AML-193 (cell line): Measurements from ENCODE around the gene ADTRP.
"Not testable (repeated sequence)": the region's sequence is repeated elsewhere in the genome, so short reads cannot be mapped to it uniquely, and the experiment has no call there.

Experiments
- DNase-seq, 2 experiments: peaks; one replicate each; lab custom pipeline; 2025; lab: John Stamatoyannopoulos, UW

ADTRP gene

GRCh38 chr6:11803591-11803971 lies 25.0 kb upstream of the ADTRP start:
- no peak for DNase-seq

- DNase-seq, result no peak
Measured at GRCh38 chr6:11802886-11803590, 24.4 kb upstream of the ADTRP start.

- DNase-seq, result not testable (repeated sequence)
Measured at GRCh38 chr6:11800531-11800930, 21.9 kb upstream of the ADTRP start.

DNA sequence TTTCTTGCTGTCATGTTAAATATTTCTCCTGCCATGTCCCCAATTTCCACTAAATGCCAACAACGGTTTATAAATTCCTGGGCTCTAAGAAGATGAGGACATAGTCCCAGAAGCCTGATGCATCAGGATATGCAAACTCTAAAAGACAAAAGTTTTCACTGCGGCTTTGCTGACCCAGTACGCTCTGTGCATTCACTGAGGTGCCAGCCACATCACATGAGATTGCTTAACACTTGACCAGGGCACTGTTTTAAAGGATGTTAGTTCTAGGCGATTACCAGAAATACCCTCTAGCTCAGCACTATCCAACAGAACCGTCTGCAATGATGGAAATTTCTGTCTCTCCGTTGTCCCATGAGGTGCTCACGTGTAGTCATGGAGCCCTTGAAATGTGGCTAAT lies 19.9 kb upstream of the ADTRP start:
- DNase-seq, result no peak

GRCh38 chr6:11798096-11798495 lies 19.5 kb upstream of the ADTRP start:
- no peak for DNase-seq

DNA sequence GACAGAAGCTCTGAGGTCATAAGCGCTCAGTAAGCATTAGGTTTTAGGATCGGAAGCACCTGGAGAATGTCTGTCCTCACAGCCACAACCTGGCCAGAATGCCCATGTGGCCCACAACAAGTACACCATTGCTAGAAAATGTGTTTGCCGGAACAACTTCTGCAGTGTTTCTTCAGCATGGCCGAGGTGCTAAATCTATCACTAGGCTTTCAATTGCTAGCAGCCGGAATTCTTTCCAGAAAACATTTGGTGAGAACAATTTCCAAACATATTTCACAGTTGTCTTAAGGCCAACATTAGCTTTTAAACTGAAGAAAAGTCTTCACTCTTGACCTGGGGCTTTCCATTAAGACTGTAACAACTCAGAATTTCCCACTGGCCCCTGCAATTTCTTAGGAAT lies 18.2 kb upstream of the ADTRP start:
- DNase-seq, result no peak

- DNase-seq, result no peak
Measured at GRCh38 chr6:11795403-11795802, 16.8 kb upstream of the ADTRP start.

DNA sequence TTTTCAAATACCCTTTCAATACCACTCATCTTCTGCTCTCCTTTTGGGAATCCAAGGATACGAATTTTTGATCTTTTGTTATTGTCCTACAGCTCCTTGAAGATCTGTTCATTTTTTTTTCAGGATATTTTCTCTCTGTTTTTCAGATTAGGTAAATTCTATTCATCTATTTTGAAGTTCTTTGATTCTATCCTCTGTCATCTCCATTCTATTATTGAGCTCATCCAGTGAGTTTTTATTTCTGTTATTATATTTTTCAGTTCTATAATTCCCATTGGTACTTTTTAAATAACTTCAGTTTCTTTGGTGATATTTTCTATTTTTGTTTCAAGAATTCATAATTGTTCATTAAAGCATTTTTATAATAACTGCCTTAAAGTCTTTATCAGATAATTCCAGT lies 14.7 kb upstream of the ADTRP start:
- no peak for DNase-seq

GRCh38 chr6:11791354-11792107 lies 12.9 kb upstream of the ADTRP start:
- no peak for DNase-seq

DNA sequence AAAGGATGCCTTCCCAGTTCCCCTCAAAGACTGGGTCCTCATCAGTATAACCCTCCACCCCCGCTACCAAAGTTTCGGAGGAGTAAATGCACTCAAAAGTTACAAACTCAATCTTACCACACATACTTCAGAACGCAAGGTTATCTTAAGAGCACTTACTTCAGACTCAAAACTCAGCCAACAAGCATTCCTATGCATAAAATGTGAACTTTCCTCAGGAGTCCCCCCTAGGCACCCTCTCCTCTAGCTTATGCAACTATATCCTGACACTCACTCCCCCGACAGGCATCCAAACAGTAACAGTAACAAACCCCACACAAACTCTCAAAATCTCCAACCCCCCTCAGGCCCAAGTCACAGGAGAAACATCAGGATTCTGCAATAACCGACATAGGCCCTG lies 11.1 kb upstream of the ADTRP start:
- DNase-seq, result no peak

DNA sequence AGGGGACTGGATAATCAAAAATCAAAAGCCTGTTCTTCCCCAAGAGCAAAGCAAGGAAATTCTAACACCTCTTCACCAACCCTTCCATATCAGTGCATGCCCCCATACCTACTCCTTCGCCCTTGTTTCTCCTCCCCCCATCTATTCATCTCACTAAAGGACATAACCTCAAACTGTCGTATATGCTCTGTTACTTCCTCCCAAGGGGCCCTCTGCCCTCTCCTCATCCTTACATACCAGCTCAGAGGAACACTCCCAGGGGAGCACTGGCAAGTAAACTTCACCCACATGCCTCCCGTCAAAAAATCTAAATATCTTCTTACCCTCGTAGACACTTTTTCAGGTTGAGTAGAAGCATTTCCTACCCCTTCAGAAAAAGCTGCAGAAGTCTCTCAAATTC lies 9.4 kb upstream of the ADTRP start:
- no peak for DNase-seq

DNA sequence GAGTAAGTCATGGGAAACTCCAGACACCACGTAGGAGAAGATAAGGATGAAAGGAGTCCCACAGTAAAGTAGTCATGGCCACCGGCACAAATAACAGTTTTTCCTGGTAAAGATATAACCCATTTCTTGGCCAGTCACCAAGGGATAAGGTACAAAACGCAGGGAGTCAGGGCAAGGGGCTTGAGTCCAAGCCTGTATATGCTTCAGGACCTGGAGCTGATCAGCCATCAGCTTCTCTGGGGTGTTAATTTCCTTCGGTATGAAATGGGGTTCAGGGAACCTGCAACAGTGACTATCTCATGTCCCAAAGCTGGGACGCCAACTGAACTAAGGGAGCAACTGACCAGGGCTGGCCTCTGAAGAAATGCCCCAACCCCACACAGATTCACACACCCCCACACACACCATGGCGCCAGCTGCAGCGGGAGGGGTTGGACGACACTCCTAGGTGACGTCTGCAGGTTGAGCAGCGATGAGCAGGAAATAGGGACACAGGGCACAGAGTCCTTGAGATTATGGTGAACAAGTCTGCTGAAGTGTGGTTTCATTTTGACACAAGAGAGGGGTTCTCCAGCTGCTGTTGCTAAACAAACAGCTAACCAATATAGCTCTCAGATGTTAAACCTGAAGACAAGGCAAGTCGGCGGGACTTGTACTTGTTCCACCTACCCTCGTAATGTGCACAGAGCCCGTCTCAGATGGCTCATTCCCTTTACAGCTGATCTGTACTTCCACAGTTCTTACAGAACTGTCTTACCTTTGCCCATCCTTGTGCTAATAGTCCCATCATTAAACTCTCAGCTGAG lies 7.4 kb upstream of the ADTRP start:
- DNase-seq, result no peak

- DNase-seq, result no peak
Measured at GRCh38 chr6:11785415-11785773, 6.8 kb upstream of the ADTRP start.

DNA sequence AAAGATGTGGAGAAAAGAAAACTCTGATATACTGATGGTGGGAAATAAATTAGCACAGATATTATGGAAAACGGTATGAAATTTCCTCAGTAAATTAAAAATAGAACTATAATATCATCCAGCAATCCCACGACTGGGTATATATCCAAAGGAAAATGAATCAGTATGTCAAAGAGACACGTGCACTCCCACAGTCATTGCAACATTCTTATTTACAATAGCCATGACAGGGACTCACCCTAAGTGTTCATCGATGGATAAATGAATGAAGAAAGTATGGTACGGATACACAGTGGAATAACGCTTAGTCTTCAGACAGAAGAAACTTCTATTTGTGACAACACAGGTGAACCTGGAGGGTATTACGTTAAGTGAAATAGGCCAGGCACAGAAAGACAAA lies 5.7 kb upstream of the ADTRP start:
- no peak for DNase-seq

- no peak for DNase-seq
Measured at GRCh38 chr6:11783524-11784064, 5.0 kb upstream of the ADTRP start.

DNA sequence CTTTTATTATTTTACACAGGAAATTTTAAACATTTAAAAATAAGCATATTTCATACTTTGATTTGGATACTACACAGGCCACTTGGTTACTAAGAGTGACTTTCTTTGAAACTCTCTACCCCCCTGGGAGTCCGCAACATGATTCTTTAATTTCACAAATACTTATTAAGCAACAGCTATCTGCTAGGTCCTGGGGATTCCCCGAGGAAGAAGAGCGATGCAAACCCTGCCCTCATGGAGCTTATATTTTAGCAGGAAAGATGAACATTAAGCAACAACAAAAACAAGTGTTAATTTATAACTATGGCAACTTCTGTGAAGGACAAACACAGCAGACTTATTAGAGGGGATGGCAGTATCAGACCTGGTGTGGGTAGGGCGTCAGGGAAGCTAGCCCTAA lies 3.9 kb upstream of the ADTRP start:
- DNase-seq, result no peak

- DNase-seq, result no peak
Measured at GRCh38 chr6:11780097-11780428, 1.5 kb upstream of the ADTRP start.

- no peak for DNase-seq
Measured at GRCh38 chr6:11779329-11780096, 910 bp upstream of the ADTRP start.

DNA sequence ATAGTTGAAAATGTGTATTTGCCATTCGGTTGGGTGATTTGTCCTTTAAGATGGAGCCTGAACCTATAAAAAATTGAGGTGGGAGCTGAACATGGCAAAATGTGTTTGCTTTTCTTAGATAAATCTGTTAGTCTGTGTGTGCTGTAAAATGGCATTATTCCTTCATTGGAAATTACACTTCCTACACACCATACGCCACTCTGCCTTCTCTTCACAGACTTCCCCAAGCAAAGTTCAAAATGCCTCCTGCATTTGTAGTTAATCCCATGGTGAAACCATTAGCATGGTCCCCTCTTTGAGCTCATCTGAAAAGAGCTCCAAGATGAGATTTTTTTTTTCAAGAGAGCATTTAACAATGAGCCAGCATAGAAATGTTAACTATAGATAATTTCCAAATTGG lies 567 bp downstream of the ADTRP start:
- DNase-seq, result no peak

GRCh38 chr6:11775791-11776409 lies 2.7 kb downstream of the ADTRP start:
- DNase-seq, result no peak

- no peak for DNase-seq
Measured at GRCh38 chr6:11774426-11774825, 4.2 kb downstream of the ADTRP start.

DNA sequence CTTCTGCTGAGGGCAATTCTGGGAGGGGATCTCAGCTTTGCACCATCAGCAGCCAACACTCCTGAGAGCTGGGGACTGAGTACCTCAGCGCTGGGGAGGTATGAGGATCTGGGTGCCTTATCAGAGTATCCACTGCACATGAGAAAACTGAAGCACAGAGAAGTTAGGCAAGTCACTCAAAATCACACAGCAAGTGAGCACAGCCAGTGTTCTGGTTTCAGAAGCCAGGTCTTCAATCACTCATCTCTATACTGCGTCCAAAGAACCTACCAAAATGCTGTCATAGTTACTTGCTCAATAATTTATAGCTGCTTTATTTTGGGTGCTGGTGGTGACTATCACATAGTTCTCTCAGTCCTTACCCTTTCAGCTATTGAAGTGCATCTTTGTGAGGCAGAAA lies 5.0 kb downstream of the ADTRP start:
- DNase-seq, result no peak
